ENCODE measurements around the gene GOLM1.
"Not testable (repeated sequence)": the region's sequence is repeated elsewhere in the genome, so short reads cannot be mapped to it uniquely, and the experiment has no call there.

The GOLM1 gene, protein sequence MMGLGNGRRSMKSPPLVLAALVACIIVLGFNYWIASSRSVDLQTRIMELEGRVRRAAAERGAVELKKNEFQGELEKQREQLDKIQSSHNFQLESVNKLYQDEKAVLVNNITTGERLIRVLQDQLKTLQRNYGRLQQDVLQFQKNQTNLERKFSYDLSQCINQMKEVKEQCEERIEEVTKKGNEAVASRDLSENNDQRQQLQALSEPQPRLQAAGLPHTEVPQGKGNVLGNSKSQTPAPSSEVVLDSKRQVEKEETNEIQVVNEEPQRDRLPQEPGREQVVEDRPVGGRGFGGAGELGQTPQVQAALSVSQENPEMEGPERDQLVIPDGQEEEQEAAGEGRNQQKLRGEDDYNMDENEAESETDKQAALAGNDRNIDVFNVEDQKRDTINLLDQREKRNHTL

DNA sequence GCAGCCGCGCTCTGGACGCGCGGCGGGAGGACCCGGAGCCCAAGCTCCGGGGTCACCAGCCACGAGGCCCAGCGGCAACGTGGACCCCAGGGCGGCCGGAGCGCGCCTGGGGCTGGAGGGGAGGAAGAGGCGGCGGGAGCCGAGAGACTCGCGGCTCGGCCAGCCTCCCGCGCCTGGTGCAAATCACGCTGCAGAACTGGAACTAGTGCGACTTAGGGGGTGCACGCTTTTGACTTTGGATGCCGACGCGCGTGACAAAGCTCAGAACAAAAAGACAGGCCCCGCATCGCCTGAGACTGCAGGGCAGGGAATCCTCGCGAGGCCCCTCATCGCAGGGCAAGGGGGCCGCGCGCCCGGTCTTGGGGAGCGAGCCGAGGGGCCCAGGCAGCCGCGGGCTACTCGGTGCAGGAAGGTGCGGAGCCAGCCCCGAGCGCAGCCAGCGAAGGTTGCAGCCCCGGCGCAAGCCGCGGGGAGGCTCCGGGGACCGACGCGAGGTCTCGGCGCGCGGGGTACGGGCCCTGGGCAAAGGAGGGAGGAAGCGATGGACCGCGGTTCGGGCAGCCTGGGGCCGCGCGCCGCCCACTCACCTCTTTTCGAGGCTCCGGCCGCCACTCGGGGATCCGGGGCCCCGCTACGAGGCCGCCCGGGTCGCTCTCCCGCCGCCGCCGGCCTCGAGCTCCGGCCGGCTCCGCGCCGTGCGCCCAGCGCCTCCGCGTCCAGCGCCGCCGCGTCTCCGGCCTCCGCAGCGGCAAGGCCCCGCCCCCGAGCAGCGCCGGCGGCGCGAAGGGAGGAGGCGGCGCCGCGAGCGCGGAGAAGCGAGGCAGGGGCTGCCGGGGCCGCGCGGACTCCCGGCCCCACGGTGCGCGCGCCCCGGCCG lies at the start of gene GOLM1:
Gene GOLM1 (minus strand): TSS at position 735 of the 877 bp plus-strand sequence. CDS start 20,238 bp downstream, outside the sequence.
- no peak for DNase-seq (ENCODE audit: low read depth)

DNA sequence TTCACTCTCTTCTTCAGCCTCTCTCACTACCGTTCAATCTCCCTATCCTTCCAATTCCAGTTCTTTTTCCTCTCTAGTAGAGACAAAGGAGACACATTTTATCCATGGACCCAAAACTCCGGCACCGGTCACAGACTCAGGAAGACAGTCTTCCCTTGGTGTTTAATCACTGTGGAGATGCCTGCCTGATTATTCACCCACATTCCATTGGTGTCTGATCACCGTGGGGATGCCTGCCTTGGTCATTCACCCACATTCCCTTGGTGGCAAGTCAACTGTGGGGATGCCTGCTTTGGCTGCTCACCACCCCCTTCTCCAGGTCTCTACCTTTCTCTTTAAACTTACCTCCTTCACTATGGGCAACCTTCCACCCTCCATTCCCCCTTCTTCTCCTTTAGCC lies 47.3 kb upstream of the GOLM1 start:
- DNase-seq (ENCODE audit: low read depth): not testable (repeated sequence)

DNA sequence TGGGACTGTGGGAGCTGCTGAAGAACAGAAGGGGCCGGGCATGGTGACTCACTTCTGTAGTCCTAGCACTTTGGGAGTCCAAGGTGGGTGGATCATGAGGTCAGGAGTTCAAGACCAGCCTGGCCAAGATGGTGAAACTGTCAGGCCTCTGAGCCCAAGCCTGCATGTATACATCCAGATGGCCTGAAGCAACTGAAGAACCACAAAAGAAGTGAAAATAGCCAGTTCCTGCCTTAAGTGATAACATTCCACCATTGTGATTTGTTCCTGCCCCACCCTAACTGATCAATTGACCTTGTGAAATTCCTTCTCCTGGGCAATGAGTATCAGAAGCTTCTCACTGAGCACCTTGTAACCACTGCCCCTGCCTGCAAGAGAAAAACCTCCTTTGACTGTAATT lies 46.6 kb upstream of the GOLM1 start:
- not testable (repeated sequence) for DNase-seq (ENCODE audit: low read depth)

DNA sequence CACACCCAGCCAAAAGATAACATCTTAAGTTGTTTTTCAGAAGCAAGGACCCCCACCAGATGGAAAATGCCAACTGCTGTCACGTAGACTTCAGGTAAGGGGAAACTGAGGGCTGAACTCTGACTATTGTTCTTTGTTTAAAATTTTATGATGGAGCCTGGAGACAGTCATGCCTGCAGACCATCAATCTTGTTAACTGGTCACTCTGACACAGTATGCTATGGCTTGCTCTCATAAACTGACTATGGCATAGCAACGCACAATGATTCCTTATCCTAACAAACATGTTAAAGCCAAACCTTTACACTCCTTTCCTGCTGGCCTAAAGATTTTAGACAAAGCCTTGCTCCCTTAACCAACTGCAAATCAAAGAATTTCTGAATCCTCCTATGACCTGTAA lies 43.6 kb upstream of the GOLM1 start:
- DNase-seq (ENCODE audit: low read depth): no peak

DNA sequence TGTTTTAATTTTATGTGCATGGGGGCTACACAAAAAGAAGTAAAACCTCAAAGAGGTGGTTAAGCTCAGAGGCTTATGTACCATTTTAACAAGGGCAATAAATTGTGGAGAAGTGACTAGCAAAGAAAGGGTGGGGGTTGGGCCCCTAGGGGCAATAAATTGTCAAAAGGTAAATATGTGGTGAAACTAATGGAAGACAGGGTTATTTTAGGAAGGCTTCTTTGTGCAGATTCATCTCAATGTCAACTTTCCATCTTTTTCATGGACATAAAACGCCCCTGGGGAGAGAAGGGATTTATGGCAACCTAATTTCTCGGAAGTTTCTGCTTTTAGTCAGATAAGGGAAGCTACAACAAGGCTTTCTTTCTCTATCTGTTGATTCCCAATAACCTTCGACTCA lies 42.5 kb upstream of the GOLM1 start:
- no peak for DNase-seq (ENCODE audit: low read depth)

DNA sequence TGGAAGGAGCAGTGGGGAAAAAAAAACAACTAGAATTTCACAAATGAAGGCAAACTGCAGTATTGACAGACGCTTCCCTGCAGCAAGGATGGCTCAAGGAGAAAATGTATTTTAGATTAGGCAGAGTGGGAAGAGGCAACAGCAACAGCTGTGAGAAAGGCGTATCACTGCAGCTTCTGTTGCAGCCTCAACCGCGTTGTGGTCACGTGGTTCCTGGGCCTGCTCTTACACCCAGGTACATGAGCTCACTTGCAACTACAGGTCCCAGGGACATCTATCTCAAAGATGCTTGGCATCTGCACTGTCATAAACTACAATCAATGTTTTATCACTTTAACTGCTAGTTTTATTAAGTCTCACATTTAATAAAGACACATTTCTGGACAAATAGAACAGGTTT lies 36.0 kb upstream of the GOLM1 start:
- DNase-seq (ENCODE audit: low read depth): no peak

DNA sequence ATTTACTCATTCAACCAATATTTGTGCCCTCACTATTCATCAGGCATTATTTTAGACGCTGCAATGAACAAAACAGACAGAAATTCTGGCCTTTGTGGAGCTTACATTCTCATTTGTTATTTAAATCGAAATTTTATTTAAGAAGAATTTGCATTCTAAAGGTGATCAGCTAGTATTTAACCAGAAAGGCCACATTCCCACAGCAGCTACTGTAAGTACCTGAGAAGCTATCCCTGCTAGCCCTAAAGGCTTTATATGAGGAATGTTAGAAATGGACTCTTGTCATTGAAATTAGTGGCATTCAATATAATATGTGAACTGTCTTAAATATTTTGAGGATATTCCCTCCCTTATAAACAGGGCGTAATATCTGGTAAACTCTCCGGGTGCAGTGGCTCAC lies 35.0 kb upstream of the GOLM1 start:
- no peak for DNase-seq (ENCODE audit: low read depth)

DNA sequence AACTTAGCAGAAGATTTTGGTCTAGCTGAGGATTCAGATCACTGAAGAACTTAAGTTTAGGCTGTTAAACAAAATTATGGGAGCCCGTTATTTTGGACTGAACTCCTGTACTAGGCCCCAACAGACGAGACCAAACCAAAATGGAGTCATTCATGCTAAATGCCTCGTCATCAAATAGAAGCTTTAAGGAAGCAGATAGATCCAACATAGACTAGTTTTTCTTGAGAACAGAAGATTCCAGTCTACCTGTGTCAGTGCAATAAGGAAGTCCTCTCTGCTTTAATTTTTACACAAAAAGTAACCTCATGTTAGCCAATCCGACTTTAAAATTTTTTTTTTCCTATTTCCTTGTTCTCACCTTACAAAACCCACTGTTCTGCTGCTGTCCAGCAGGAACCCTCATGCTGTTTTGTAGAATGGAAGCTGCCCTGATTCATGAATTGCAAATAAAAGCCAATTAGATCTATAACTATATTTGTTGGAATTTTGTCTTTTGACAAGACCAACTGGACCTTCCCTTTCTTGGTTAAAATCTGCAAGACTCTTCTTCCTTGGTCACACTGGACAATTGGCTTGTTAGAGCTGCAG lies 29.0 kb upstream of the GOLM1 start:
- no peak for DNase-seq (ENCODE audit: low read depth)

DNA sequence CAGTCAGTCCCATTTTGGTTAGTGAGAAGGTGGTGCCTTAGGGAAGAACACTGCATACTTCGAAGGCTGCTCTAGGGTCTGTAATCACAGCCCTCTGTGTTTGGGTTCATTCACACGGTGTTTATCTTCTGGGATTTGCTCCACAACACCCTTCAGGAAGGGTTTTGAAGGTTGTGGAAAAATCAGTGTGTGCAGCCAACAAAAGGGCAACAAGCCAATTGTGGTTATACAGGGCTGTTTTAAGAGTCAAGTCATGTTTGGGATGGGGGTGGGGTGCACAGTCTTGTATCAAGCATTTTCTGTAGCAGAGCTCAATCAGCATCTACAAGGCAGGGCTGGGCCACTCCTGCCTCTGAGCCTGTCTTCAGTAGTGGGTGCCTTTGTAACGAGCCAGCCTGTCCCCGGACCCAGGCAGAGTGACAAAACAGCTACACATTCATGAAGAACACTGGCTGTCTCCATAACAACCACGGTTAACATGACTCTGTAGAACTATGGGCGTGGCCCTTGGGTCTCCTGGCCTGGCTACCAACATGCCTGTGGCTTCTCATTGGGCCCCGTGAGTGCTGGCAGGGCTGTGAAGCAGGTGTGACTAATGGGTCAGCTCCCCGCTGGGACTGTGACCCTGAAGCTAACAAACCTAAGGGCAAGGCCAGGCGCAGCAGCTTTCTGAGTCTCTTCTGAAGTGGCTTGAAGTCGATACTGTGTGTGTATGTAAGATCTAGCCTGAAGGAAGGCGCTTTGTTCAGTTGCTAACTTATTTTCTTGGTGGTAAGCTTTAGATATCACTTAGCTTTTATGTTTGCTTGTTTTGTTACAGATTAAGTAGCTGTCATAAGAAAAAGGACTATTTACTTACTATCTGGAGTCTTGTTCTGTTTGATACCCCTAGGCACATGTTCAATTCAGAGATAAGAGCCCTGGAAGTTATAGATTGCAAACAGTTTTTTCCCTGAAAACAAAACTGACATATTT lies 27.9 kb upstream of the GOLM1 start:
- no peak for DNase-seq (ENCODE audit: low read depth)

DNA sequence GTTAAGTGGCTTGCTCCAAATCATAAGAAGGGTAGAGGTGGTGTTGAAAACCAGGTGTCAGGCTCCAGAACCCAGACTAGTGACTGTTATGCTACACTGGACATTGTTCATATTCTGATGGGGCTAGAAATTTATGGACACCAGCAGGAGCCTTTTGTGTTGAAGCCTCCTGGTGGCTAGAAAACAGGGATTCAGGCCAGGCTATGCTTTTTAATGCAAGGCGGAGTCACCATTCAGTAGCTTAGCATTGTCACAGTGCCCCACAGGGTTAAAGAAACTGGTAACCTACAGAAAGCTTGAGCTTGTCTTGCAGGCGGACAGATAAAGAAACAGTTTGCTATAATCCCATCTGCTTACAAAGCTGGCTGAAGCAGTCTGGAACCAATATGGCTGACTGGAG lies 23.0 kb upstream of the GOLM1 start:
- DNase-seq (ENCODE audit: low read depth): no peak

DNA sequence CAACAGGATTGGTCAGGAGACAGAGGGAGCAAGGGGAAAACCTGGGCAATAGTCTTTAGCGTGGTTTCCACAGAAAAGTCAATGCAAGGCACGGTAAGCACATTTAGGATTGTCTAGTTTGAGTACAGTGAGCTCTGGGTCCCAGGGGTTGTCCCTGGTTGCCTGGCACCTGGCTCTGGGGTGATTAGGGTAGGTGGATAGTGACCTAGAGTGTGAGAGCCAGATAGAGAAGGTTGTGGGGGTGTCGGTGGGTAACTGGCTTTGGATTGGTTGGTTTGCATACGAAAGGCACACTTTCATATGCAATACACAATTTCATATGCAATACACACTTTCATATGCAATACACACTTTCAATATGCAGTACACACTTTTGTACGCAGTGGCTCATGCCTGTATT lies 20.1 kb upstream of the GOLM1 start:
- DNase-seq (ENCODE audit: low read depth): no peak

DNA sequence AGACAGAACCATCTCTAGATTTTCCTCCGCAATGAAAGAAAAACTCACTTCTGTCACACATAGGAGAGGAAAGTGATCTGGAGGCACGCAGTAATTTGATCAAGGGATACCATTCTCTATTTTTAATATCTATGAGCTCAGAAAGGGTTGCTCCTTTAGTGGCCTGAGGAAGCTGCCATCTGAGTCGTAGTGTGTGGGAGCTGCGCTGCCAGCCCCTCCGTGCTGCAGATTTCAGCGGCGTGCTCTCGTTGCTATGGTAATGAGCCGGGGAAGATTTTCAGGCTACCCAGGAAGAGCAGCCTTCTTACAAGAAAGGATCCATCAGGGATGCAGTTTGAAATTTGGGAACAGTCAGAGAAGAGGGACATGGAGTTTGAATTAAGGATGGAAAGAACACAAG lies 17.1 kb upstream of the GOLM1 start:
- DNase-seq (ENCODE audit: low read depth): no peak

DNA sequence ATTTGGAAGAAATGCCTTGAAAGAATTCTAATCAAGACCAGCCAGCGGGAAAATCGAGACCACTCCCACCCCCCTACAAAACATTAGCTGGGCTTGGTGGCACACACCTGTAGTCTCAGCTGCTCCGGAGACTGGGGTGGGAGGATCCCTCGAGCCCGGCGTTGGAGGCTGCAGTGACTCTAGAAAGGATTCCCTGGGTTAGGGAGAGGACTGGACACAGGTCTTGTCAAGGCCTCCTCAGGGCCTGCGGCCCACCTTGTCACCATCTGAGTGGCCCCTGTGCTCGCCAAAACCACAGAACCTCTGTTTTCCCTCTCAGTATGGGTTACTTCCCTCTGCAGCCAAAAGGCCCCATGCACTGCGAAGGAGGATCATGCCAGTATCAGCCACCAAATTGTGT lies 16.5 kb upstream of the GOLM1 start:
- DNase-seq (ENCODE audit: low read depth): no peak

DNA sequence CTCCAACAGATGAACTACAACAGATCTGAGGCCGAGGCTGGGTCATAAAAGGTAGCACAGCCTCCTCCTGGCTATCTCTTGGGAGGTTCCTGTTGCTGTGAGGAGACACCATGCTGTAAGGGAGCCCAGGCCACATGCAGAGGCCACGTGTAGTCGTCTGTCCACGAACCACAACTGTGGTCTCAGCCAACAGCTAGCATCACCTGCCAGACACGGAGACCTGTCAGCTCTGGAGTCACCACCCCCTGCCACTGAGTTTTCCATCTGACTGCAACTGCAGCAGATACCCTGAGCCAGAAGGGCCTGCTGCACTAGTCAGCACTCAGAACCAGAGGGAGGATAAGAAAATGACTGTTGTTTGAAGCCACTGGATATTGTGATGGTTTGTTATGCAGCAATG lies 12.7 kb upstream of the GOLM1 start:
- no peak for DNase-seq (ENCODE audit: low read depth)

DNA sequence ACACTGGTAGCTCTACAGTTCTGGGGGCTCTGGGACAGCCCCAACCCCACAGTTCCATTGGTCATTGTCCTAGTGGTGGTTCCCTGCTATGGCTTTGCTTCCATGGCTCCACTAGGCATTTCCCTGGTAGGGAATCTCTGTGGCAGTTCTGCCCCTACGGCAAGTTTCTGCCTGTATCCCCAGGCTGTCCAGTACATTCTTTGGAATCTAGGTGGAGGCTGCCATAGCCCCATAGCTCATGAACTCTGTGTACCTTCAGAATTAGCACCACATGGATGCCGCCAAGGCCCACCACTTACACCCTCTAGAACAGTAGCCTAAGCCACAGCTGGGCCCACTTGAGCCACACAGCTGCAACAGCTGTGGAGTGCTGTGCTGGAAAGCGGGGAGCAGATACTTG lies 3.3 kb upstream of the GOLM1 start:
- DNase-seq (ENCODE audit: low read depth): no peak

DNA sequence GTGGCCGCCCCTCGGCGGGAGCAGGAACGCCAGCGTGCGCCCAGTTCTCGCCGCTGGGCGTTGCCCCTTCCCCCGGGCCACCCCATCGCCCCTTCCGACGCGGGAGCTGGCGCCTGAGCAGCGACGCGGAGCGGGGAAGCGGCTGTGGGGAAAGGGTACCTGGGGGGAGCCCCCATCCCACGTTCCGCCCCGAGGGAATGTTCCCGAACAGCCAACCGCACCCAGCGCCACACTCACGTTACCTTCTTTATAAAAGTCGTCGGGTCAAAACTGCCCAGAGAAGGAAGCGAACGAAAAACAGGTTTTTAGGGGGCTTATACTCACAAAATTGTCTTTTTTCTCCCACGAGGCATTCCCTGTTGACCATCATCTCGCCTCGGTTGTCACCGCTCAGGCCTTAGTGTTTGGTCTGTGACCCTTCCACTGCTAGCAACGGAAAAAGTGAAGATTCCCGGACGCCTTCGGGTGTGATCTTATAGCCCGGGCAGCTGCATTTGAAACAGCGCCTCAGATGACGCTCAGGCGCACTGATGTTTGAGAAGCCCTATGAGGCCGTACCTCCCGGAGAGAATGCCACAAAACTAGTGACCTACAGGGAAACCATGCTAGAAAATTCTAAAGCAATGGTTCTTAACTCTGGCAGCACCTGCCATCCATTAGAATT lies 475 bp upstream of the GOLM1 start:
- DNase-seq (ENCODE audit: low read depth): no peak

DNA sequence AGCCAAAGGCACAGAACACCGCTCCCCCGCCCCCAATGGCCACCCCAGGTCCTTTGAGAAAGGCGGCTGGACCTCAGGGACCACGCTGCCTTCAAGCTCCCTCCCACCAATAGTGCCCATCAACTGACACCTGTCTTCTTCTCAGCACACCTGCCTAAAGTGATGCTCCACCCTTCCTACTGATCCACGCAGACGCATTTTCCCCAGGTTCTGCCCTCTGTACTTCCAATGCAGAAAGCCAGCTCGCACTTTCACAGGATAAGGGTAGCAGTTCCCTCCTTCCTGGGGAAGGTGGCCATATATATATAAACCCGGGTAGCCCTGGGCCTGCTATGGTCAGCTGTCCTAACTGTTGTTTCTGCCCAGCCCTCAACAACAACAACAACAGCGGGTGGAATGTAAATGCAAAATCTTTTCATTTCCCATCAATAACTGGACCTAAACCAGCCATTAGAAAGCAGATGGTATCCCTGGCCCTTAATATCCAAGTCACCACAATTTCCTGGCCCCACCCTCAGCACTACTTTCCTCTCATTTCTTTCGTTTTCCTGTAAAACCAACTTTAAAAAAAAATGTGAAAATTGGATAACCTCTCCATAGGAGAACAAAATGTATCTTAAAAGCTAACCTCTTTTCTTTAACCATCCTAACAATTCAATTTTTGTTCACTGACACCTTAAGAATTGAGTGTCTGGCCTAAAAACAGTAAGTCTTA lies 1.7 kb downstream of the GOLM1 start:
- no peak for DNase-seq (ENCODE audit: low read depth)

DNA sequence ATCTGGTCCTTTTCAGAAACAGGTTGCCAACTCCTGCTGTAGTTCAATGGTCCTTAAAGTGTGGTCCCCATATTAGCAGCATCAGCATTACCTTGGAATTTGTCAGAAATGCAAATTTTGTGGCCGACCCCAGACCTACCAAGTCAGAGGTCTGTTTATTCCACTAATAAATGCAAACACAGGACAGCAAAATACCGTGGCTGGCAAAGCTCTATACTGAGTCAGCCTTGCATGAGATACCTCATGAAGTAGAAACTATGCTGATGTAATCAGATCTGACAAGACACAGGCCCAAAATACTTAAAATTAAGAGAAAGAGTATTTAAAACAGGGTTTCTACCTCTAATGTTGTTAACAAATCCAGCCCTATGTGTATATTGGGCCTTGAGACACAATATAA lies 3.0 kb downstream of the GOLM1 start:
- no peak for DNase-seq (ENCODE audit: low read depth)

DNA sequence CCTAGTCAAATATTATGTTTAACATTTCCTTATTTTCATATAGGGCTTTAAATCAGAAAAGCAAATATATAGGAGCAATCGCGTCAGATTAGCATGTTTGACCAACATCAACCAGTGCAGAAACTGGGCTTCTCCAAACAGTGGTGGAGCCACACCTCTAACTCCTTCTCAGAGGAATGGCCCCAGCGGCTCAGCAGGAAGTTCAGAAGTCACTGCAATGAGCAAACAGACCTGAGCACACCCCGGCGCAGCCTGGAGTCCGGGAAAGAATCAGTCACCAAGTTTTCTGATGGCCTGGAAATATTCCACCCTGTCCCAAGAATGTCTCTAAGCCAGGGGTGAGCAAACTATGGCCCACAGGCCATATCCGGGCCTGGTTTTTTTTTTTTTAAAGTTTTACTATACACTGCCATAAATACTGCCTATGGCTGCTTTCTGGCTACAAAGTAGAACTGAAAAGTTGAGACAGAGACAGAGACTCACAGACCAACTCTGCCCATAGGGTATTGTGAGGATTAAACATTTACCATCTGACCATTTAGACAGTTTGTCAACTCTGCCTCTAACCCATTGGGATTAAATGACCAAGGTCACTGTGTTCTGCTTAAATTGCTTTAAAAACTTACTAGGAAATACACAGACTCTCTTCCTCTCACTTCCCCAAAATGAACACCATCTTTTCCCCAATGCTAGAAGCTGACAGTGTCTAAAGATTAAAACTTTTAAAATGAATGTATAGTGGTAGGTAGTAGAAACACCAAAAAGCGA lies 5.4 kb downstream of the GOLM1 start:
- DNase-seq (ENCODE audit: low read depth): no peak

DNA sequence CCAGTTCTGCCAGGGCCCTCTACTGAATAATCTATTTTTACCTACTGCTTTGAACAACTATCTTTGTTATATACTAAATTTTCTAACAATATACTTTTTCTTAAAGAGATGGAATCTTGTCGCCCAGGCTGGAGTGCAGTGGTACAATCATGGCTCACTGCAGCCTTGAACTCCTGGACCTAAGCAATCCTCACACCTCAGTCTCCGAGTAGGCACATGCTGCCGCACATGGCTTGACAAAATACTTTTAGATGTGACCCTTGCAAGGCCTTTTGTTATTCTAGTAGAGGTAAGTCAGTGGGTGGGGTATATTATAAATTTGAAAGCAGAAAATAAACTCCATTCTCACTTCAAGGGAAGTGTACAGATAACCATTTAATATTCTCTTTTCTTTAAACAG lies 7.9 kb downstream of the GOLM1 start:
- DNase-seq (ENCODE audit: low read depth): no peak
